Measurements from ENCODE around the gene PLEKHA7. TPM values are rescaled to one million over a fixed set of nuclear protein-coding genes. Genes with fewer than 3 reads are reported as not detected.
A peak's percentile ranks its signal among the peaks of the same experiment; 100 is the strongest.

PLEKHA7 gene
- polyA plus RNA-seq, 1 of the 3 experiments (the other 2 are of a cell fraction): 0.12 TPM

DNA sequence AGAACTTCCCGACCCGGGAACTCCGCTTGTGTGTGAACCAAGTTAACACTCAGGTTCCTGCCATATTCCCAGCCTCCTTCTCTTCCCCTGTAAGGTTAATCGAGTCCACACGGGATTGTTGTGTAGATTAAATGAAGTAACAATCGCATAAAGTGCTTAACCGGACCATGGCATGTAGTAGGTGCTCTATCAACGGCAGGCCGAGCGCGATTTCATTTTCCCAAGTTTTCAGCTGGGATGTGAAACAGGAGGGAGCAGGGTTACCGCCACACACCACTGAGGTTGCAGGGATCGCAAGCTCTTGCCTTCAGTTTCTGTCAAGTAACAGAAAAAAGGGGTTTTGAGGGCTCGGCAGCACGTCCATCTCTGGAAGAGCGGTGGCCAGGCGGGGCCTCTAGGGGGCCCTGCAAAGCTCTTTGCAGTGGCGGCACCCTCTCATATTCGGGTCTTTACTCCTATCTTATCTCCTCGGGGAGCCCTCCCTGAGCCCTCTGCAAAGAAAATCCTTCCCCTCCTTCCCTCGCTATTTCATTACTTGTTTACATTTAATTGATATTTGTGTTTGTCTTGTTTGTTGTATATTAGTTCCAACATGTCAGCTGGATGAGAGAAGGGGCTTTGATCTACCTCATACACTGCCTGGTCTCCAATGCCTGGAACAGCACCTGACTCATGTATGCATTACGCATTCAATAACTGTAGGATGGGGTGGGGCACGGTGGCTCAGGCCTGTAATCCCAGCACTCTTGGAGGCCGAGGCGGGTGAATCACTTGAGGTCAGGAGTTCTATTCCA lies 816 bp upstream of the PLEKHA7 start:
- WGBS (ENCODE audit: low lambda C conversion rate): 19% methylated on average over 25 of the region's 25 CpGs
- no peaks in the 10 kb centered on the region for H3K9me2 ChIP-seq
- TF ChIP-seq GATA2 (CRISPR knock-in tag; IDR thresholded peaks at IDR 0.05): no peak
- peak; percentile 70; the same call in 1 of the 2 replicates for TF ChIP-seq EZH2phosphoT487 (IDR thresholded peaks at IDR 0.05; ENCODE audit: borderline replicate concordance, low read depth)
- TF ChIP-seq, protein P1, sequence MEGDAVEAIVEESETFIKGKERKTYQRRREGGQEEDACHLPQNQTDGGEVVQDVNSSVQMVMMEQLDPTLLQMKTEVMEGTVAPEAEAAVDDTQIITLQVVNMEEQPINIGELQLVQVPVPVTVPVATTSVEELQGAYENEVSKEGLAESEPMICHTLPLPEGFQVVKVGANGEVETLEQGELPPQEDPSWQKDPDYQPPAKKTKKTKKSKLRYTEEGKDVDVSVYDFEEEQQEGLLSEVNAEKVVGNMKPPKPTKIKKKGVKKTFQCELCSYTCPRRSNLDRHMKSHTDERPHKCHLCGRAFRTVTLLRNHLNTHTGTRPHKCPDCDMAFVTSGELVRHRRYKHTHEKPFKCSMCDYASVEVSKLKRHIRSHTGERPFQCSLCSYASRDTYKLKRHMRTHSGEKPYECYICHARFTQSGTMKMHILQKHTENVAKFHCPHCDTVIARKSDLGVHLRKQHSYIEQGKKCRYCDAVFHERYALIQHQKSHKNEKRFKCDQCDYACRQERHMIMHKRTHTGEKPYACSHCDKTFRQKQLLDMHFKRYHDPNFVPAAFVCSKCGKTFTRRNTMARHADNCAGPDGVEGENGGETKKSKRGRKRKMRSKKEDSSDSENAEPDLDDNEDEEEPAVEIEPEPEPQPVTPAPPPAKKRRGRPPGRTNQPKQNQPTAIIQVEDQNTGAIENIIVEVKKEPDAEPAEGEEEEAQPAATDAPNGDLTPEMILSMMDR (IDR thresholded peaks at IDR 0.05): peak; percentile 44
- TF ChIP-seq, protein P2, sequence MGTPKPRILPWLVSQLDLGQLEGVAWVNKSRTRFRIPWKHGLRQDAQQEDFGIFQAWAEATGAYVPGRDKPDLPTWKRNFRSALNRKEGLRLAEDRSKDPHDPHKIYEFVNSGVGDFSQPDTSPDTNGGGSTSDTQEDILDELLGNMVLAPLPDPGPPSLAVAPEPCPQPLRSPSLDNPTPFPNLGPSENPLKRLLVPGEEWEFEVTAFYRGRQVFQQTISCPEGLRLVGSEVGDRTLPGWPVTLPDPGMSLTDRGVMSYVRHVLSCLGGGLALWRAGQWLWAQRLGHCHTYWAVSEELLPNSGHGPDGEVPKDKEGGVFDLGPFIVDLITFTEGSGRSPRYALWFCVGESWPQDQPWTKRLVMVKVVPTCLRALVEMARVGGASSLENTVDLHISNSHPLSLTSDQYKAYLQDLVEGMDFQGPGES (IDR thresholded peaks at IDR 0.05; ENCODE audit: low read depth, low read length): no peak
- no peaks in the 10 kb centered on the region for H3K79me2 ChIP-seq (ENCODE audit: insufficient read depth)
- H3K4me2 ChIP-seq: peak overlapping the region; percentile 74
- ChIA-PET CTCF (interaction anchor here (0.6 to 2.7 kb wide), 26 partner anchors 11 to 215 kb away, joined by 3 to 26 read pairs (median 4); no protein-coding TSS in a partner anchor), POLR2A (interaction anchor here (0.7 kb wide), 1 partner anchor 26 kb away, joined by 3 read pairs; no protein-coding TSS in a partner anchor)
- peak overlapping the region; percentile 43 to 55 for H3K4me3 ChIP-seq (ENCODE audit: low read depth in 2 of 2, low read length in 1 of 2)
- H3K4me1 ChIP-seq (ENCODE audit: control insufficient read depth in 1 of 2, insufficient read depth in 2 of 2, low read depth in 1 of 2, low read length in 1 of 2): peaks cover 0 to 3% of the 10 kb centered on the region in 2 experiments; a peak in 1 of 4 replicates
- no peak overlapping the region; the same call in 1 of the 2 replicates for H2AFZ ChIP-seq (ENCODE audit: low read depth)
- H3K36me3 ChIP-seq (replicated peaks in 1 of 2; ENCODE audit: control insufficient read depth in 1 of 2, insufficient read depth in 2 of 2, low read length in 1 of 2): no peaks in the 10 kb centered on the region
- peak; percentile 82 for DNase-seq
- peaks cover 49% of the 10 kb centered on the region for H3K27me3 ChIP-seq (ENCODE audit: insufficient read depth)
- no peaks in the 10 kb centered on the region for H4K20me1 ChIP-seq (ENCODE audit: insufficient read depth)
- H3K27ac ChIP-seq (ENCODE audit: low read depth in 2 of 2, low read length in 1 of 2): no peak overlapping the region
- no peaks in the 10 kb centered on the region for H3K9me3 ChIP-seq
- no peaks in the 10 kb centered on the region for H3F3A ChIP-seq (replicated peaks; ENCODE audit: insufficient read depth)
- H3K9ac ChIP-seq: no peak overlapping the region

DNA sequence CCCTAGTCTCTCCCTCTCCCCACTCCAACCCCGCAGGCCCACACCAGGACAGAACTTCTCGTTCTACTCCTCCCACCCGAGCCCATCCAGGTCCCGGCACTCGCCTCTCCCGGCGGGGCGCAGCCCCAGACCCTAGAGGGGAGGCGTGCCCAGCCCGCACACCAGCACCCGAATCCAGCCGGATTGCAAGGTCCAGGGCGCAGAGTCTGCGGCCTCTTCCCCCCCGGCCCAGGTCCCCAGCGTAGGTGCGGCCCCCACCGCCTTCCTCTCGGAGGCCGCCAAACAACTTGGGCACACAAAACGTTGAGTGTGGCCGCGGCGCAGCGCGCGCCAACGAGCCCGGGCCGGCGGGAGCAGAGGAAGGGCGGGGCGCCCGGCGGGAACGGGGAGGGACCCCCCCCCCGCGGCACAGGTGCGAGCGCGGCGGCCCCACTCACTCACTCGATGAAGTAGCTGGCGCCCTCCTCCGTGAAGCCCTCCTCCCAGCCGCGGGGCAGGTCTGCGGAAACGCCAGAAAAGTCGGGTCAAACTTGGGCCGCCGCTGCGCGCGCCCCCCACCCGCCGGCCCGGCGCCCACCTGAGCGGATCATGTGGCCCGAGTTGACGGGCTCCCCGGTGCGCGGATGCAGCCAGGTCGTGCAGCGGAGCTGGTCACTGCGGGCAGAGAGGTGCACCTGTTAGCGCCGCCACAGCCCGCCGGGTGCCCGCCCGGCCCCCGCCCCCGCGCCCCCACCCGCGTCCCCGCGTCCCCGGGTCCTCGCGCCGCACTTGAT lies 480 bp downstream of the PLEKHA7 start:
- TF ChIP-seq FOSL2 (IDR thresholded peaks at IDR 0.05; ENCODE audit: borderline replicate concordance, low read depth) (no peak), GABPA (IDR thresholded peaks at IDR 0.05; ENCODE audit: low read depth) (no peak), TAF1 (IDR thresholded peaks at IDR 0.05; ENCODE audit: borderline replicate concordance, low read depth, low read length) (no peak), YY1 (IDR thresholded peaks at IDR 0.05; ENCODE audit: low read depth) (no peak), TEAD4 (IDR thresholded peaks at IDR 0.05; ENCODE audit: borderline replicate concordance, insufficient read depth) (no peak), JUND (IDR thresholded peaks at IDR 0.05) (no peak), FOXJ3 (CRISPR knock-in tag; IDR thresholded peaks at IDR 0.05) (no peak), TCF12 (IDR thresholded peaks at IDR 0.05) (no peak), RXRA (IDR thresholded peaks at IDR 0.05; ENCODE audit: borderline replicate concordance, low read depth) (no peak), FOXM1 (IDR thresholded peaks at IDR 0.05; ENCODE audit: low read depth) (no peak), MEF2A (IDR thresholded peaks at IDR 0.05; ENCODE audit: borderline replicate concordance, low read depth) (no peak)
- TF ChIP-seq, protein P3, sequence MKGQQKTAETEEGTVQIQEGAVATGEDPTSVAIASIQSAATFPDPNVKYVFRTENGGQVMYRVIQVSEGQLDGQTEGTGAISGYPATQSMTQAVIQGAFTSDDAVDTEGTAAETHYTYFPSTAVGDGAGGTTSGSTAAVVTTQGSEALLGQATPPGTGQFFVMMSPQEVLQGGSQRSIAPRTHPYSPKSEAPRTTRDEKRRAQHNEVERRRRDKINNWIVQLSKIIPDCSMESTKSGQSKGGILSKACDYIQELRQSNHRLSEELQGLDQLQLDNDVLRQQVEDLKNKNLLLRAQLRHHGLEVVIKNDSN (IDR thresholded peaks at IDR 0.05; ENCODE audit: borderline replicate concordance, low read depth): no peak
- TF ChIP-seq, protein P4, sequence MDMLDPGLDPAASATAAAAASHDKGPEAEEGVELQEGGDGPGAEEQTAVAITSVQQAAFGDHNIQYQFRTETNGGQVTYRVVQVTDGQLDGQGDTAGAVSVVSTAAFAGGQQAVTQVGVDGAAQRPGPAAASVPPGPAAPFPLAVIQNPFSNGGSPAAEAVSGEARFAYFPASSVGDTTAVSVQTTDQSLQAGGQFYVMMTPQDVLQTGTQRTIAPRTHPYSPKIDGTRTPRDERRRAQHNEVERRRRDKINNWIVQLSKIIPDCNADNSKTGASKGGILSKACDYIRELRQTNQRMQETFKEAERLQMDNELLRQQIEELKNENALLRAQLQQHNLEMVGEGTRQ (IDR thresholded peaks at IDR 0.05; ENCODE audit: borderline replicate concordance, low read depth, low read length): no peak
- TF ChIP-seq, protein P5, sequence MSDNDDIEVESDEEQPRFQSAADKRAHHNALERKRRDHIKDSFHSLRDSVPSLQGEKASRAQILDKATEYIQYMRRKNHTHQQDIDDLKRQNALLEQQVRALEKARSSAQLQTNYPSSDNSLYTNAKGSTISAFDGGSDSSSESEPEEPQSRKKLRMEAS (IDR thresholded peaks at IDR 0.05; ENCODE audit: low read depth): no peak
- TF ChIP-seq, protein P2 (IDR thresholded peaks at IDR 0.05; ENCODE audit: low read depth, low read length): no peak
- POLR2A ChIA-PET: no interaction called here
- 20% methylated on average over 15 of the region's 85 CpGs for WGBS (ENCODE audit: low lambda C conversion rate)

More for the DNA sequence above, 480 bp downstream of the PLEKHA7 start:
- Histone ChIP-seq H3K79me2 (ENCODE audit: insufficient read depth) (no peaks in the 10 kb centered on the region), H3K4me3 (ENCODE audit: low read depth in 2 of 2, low read length in 1 of 2) (peak overlapping the region in 1 of 2 experiments; percentile 43; a peak in 2 of 4 replicates), H2AFZ (ENCODE audit: low read depth) (no peak overlapping the region), H3K9me3 (no peaks in the 10 kb centered on the region), H3K9me2 (no peaks in the 10 kb centered on the region), H3K36me3 (replicated peaks in 1 of 2; ENCODE audit: control insufficient read depth in 1 of 2, insufficient read depth in 2 of 2, low read length in 1 of 2) (no peaks in the 10 kb centered on the region), H3F3A (replicated peaks; ENCODE audit: insufficient read depth) (no peaks in the 10 kb centered on the region), H3K4me2 (peak overlapping the region; percentile 28; the same call in 1 of the 2 replicates), H4K20me1 (ENCODE audit: insufficient read depth) (no peaks in the 10 kb centered on the region), H3K4me1 (ENCODE audit: control insufficient read depth in 1 of 2, insufficient read depth in 2 of 2, low read depth in 1 of 2, low read length in 1 of 2) (peaks cover 0 to 3% of the 10 kb centered on the region in 2 experiments; a peak in 1 of 4 replicates), H3K27me3 (ENCODE audit: insufficient read depth) (peaks cover 49% of the 10 kb centered on the region), H3K27ac (ENCODE audit: low read depth in 2 of 2, low read length in 1 of 2) (no peak overlapping the region), H3K9ac (no peak overlapping the region)
- DNase-seq: peak; percentile 64
- CTCF ChIA-PET: interaction anchor here (1.0 to 2.7 kb wide), 10 partner anchors 13 to 216 kb away, joined by 3 to 26 read pairs (median 6); no protein-coding TSS in a partner anchor
